Neutrophil (primary cell): Measurements from ENCODE around the gene CDKAL1.

Experiments used
- H3K27ac ChIP-seq: fragments of 200-600 bp; sonication (generic); 2 replicates; pipeline ENCODE4 v1.5.1; 2016; ENCODE audit warnings: mild to moderate bottlenecking, moderate library complexity
- H3K27me3 ChIP-seq: fragments of 200-600 bp; sonication (generic); 2 replicates; pipeline ENCODE4 v1.6.0; 2016; ENCODE audit warnings: mild to moderate bottlenecking
- H3K36me3 ChIP-seq: fragments of 200-600 bp; sonication (generic); 2 replicates; pipeline ENCODE4 v1.5.1; 2017
- H3K4me1 ChIP-seq, 2 experiments: fragments of 200-600 bp in 1 of 2; sonication (generic) in 1 of 2; 1 replicate in 1 of 2; 2 replicates in 1 of 2; pipeline versions ENCODE4 v1.5.1 to v1.6.1; 2013 to 2016; ENCODE audit warnings: low read depth in 1 of 2, low read length in 1 of 2, mild to moderate bottlenecking in 1 of 2, moderate library complexity in 1 of 2; ENCODE audit not compliant: control insufficient read depth in 1 of 2, insufficient read depth in 1 of 2
- H3K4me3 ChIP-seq, 2 experiments: fragments of 200-600 bp in 1 of 2; sonication (generic) in 1 of 2; 1 replicate in 1 of 2; 2 replicates in 1 of 2; pipeline ENCODE4 v1.5.1; 2013 to 2016; ENCODE audit warnings: low read depth in 1 of 2, low read length in 1 of 2, mild to moderate bottlenecking in 1 of 2, moderate library complexity in 1 of 2
- H3K9me3 ChIP-seq: fragments of 200-600 bp; sonication (generic); 2 replicates; pipeline ENCODE4 v1.5.1; 2016
- TF ChIP-seq, protein P1 (sequence below): fragments of 200-600 bp; sonication (generic); IDR thresholded peaks from 2 replicates; pipeline ENCODE4 v1.5.1; 2016; ENCODE audit warnings: antibody characterized with exemption

CDKAL1 gene

DNA sequence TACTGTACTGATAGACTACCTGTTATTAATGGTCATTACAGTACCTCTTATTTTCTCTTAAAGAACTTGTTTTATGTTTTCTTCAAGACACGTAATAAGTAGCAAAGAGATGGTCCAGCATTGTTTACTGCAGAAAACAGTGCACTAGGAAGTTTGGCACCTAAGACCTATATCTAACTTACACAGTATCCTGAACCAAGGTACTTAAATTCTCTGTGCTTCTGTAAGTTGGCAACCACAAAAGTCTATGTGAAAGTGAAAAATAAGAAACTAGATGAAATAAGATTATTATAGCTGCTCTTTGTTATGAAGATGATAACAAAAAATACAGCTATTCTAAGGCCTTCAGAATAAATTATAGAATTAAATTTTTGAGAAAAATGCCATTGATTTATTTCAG, 647.6 kb downstream of the CDKAL1 start:
- no peaks in the 10 kb centered on the region for H3K9me3 ChIP-seq
- no peaks in the 10 kb centered on the region for H3K27me3 ChIP-seq
- no peaks in the 10 kb centered on the region for H3K4me1 ChIP-seq
- TF ChIP-seq, protein P1, sequence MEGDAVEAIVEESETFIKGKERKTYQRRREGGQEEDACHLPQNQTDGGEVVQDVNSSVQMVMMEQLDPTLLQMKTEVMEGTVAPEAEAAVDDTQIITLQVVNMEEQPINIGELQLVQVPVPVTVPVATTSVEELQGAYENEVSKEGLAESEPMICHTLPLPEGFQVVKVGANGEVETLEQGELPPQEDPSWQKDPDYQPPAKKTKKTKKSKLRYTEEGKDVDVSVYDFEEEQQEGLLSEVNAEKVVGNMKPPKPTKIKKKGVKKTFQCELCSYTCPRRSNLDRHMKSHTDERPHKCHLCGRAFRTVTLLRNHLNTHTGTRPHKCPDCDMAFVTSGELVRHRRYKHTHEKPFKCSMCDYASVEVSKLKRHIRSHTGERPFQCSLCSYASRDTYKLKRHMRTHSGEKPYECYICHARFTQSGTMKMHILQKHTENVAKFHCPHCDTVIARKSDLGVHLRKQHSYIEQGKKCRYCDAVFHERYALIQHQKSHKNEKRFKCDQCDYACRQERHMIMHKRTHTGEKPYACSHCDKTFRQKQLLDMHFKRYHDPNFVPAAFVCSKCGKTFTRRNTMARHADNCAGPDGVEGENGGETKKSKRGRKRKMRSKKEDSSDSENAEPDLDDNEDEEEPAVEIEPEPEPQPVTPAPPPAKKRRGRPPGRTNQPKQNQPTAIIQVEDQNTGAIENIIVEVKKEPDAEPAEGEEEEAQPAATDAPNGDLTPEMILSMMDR = no peak
- H3K4me3 ChIP-seq = no peak overlapping the region
- no peak overlapping the region for H3K27ac ChIP-seq
- H3K36me3 ChIP-seq = no peaks in the 10 kb centered on the region

DNA sequence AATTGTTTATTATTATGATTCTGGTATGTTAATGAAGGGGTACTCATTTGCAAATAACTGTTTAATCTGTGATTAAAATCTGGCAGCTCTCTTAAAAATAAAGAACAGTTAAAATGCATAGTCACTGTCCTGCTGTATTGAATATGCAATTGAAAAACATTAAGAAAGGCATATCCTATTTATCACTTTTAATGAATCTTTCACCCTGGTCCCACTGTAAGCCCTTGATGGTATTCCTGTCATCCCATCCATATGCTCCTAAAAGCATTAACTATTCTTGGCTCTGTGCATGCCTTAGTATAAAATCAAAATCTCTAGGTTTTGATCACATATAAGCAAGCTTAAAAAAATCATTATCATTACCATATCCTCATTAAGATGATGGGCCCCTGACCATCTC, 648.3 kb downstream of the CDKAL1 start:
- H3K9me3 ChIP-seq = no peaks in the 10 kb centered on the region
- TF ChIP-seq, protein P1 = no peak
- no peak overlapping the region for H3K27ac ChIP-seq
- no peaks in the 10 kb centered on the region for H3K4me1 ChIP-seq
- no peaks in the 10 kb centered on the region for H3K36me3 ChIP-seq
- H3K4me3 ChIP-seq = no peak overlapping the region
- no peaks in the 10 kb centered on the region for H3K27me3 ChIP-seq

DNA sequence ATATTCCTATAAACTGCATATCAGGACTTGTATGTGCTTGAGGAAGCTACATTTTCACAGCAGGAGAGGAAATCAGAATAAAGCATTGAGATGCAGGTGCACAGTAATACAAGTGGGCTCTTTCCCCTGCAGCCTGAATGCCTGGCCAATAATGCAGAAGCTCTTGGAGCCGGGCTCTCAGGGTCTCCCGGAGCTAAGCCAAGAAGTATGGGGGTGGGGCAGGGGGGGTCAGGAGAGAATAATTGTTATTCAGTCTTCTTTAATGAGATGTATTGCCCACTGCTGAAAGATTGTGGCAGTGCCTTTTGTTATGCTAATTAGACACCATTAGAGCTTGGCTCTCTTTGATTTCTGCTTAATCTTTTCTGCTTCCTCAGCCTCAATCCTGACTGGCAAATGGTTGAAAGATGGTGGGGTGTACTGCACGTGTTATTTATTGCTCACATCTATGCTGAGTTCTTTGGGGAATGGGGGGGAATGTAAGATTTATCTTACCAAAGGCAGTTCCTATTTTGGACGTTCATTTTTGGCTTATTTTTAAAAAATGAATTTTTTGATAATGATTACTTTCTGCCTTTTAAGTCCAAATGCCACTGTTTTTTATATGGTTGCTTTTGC, 651.7 kb downstream of the CDKAL1 start:
- H3K9me3 ChIP-seq = no peaks in the 10 kb centered on the region
- TF ChIP-seq, protein P1 = no peak
- no peak overlapping the region for H3K27ac ChIP-seq
- H3K4me3 ChIP-seq = no peak overlapping the region
- peaks cover 0 to under 1% of the 10 kb centered on the region in 2 experiments for H3K4me1 ChIP-seq
- no peaks in the 10 kb centered on the region for H3K27me3 ChIP-seq
- no peaks in the 10 kb centered on the region for H3K36me3 ChIP-seq

DNA sequence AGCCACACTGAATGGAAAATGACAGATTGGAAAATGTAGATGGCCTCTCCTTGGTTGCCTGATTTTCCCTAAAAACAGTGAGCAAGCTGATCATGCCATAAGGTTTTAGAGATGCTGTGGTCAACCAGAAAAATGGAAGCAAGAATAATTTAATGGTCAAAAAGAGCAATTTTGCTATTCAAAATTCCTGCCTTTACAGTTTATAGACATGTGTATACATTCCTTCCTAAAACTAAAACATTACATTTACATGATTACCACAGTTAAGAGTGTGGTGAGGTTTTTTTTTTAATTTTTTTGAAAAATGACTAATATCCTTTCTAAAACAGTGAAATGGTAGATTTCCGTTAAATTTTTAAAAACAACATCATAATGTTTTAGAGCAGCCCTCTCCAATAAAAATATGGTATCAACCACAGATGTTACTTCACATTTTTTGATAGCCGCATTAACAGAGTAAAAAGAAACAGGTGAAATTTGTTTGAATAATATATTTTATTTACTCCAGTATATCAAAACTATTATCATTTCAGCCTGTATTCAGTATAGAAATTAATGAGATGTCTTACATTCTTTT, 652.3 kb downstream of the CDKAL1 start:
- Histone ChIP-seq H3K9me3 (no peaks in the 10 kb centered on the region), H3K36me3 (no peaks in the 10 kb centered on the region), H3K27ac (no peak overlapping the region), H3K4me1 (peaks cover 3 to 5% of the 10 kb centered on the region in 2 experiments), H3K4me3 (no peak overlapping the region), H3K27me3 (no peaks in the 10 kb centered on the region)
- TF ChIP-seq, protein P1 = no peak

DNA sequence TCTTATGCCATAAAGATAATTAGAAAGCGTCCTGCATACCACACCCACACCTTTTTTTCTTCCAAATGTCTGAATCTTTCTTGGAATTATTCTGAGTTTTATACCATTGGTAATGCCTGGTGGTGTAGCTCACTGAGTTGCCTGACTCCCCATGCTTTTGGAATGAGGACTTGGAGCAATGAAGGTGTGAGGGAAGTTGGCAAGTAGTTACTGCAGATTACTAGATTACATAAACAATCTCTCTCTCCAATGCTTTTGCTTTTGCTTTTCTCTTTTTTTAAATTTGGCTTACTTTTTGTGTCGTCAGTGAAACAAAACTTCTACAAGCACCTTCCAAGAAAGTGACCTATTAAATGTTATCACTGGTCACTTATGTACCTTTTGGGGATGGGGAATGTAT, 653.2 kb downstream of the CDKAL1 start:
- TF ChIP-seq, protein P1 = no peak

More for the DNA sequence above, 653.2 kb downstream of the CDKAL1 start:
- Histone ChIP-seq H3K4me1 (peaks cover 3 to 5% of the 10 kb centered on the region in 2 experiments), H3K4me3 (no peak overlapping the region), H3K36me3 (no peaks in the 10 kb centered on the region), H3K27me3 (no peaks in the 10 kb centered on the region), H3K27ac (no peak overlapping the region), H3K9me3 (no peaks in the 10 kb centered on the region)
